H1 (cell line): ENCODE results near the gene CCDC120. TPM values are rescaled to one million over a fixed set of nuclear protein-coding genes. Genes with fewer than 3 reads are reported as not detected.
A peak's percentile ranks its signal among the peaks of the same experiment; 100 is the strongest.

Experiments
- CTCF ChIA-PET: fragments of 300-600 bp; sonication (Branson Sonifier 250); formaldehyde crosslinking; loops from one replicate; lab custom pipeline; 2021; ENCODE audit not compliant: partially characterized antibody; lab: Charles Lee
- POLR2A ChIA-PET: fragments of 300-600 bp; sonication (Branson Sonifier 250); formaldehyde crosslinking; loops from one replicate; lab custom pipeline; 2021; ENCODE audit warnings: inconsistent platforms; ENCODE audit not compliant: partially characterized antibody; lab: Charles Lee
- DNase-seq, 2 experiments: peaks; one replicate each; pipeline versions ENCODE4 v3.0.0 to v3.0.0-alpha.2; 2010 to 2022; ENCODE audit warnings: low spot score in 2 of 2, low read depth in 1 of 2, mixed read lengths in 1 of 2
- FAIRE-seq: peaks from 2 replicates; lab custom pipeline; 2011; peaks lifted over from hg19 to GRCh38; lab: Jason Lieb, UNC
- H2AFZ ChIP-seq: 2 replicates; pipeline ENCODE4 v1.8.1; 2012; ENCODE audit warnings: low read length, inconsistent platforms
- H2AK5ac ChIP-seq: 2 replicates; pipeline ENCODE4 v1.6.1; 2013; ENCODE audit warnings: low read depth, low read length
- H2BK120ac ChIP-seq: replicated peaks from 2 replicates; pipeline ENCODE3; 2013; ENCODE audit warnings: low read depth, low read length, inconsistent platforms
- H2BK12ac ChIP-seq: 2 replicates; pipeline ENCODE4 v1.6.1; 2013; ENCODE audit warnings: low read depth, low read length
- H2BK15ac ChIP-seq: 2 replicates; pipeline ENCODE4 v1.6.1; 2013; ENCODE audit warnings: low read length
- H2BK20ac ChIP-seq: 2 replicates; pipeline ENCODE4 v1.6.1; 2013; ENCODE audit warnings: low read length
- H2BK5ac ChIP-seq: 2 replicates; pipeline ENCODE4 v1.6.1; 2013; ENCODE audit warnings: low read depth, low read length
- H3K14ac ChIP-seq: 2 replicates; pipeline ENCODE4 v1.6.1; 2013; ENCODE audit warnings: inconsistent platforms; ENCODE audit not compliant: insufficient read length
- H3K18ac ChIP-seq: 2 replicates; pipeline ENCODE4 v1.6.1; 2013; ENCODE audit warnings: low read length; ENCODE audit errors: extremely low read depth
- H3K23ac ChIP-seq: 2 replicates; pipeline ENCODE4 v1.6.1; 2013; ENCODE audit warnings: inconsistent platforms; ENCODE audit not compliant: insufficient read length
- H3K23me2 ChIP-seq: 2 replicates; pipeline ENCODE4 v1.6.1; 2013; ENCODE audit warnings: low read depth, low read length
- H3K27ac ChIP-seq: 2 replicates; pipeline ENCODE4 v1.6.1; 2011; ENCODE audit warnings: low read depth, low read length, inconsistent platforms
- H3K27me3 ChIP-seq, 4 experiments: replicated peaks in 1 of 4; 1 replicate in 1 of 4; 2 replicates in 3 of 4; pipeline versions ENCODE4 v1.6.1 to v1.8.1; 2011 to 2013; ENCODE audit warnings: low read length in 3 of 4, mild to moderate bottlenecking in 3 of 4, inconsistent platforms in 2 of 4, mixed read lengths in 2 of 4, moderate library complexity in 1 of 4; ENCODE audit not compliant: control insufficient read depth in 3 of 4, insufficient read depth in 3 of 4; ENCODE audit errors: extremely low read depth in 1 of 4
- H3K36me3 ChIP-seq, 4 experiments: 2 replicates each; pipeline versions ENCODE4 v1.6.1 to v1.8.1; 2011 to 2013; ENCODE audit warnings: mild to moderate bottlenecking in 4 of 4, low read length in 3 of 4, moderate library complexity in 2 of 4, control low read depth in 1 of 4, inconsistent platforms in 1 of 4; ENCODE audit not compliant: insufficient read depth in 4 of 4, control insufficient read depth in 2 of 4
- H3K4ac ChIP-seq: replicated peaks from 2 replicates; pipeline ENCODE3; 2013; ENCODE audit warnings: low read length, low read depth, mixed read lengths, inconsistent platforms; ENCODE audit not compliant: insufficient read length
- H3K4me1 ChIP-seq, 4 experiments: replicated peaks in 1 of 4; 1 replicate in 1 of 4; 2 replicates in 3 of 4; pipeline versions ENCODE4 v1.6.1 to v1.8.1; 2011 to 2013; ENCODE audit warnings: low read length in 3 of 4, inconsistent platforms in 2 of 4, mixed read lengths in 1 of 4; ENCODE audit not compliant: insufficient read depth in 4 of 4, control insufficient read depth in 3 of 4
- H3K4me2 ChIP-seq, 2 experiments: 2 replicates each; pipeline versions ENCODE4 v1.6.1 to v1.8.1; 2011 to 2013; ENCODE audit warnings: low read depth in 2 of 2, low read length in 2 of 2, control low read depth in 1 of 2, inconsistent platforms in 1 of 2, mild to moderate bottlenecking in 1 of 2; ENCODE audit not compliant: insufficient read depth in 1 of 2
- H3K4me3 ChIP-seq, 4 experiments: fragments of 200-600, 300-600 bp in 1 of 4; sonication (generic), shearing (Covaris generic), sonication (Bioruptor Twin) in 1 of 4; 2 replicates each; pipeline versions ENCODE4 v1.5.1 to v1.8.1; 2011 to 2016; ENCODE audit warnings: low read length in 4 of 4, low read depth in 3 of 4, control low read depth in 2 of 4, inconsistent platforms in 2 of 4, mild to moderate bottlenecking in 2 of 4, mixed read lengths in 1 of 4, moderate library complexity in 1 of 4; ENCODE audit not compliant: insufficient read depth in 2 of 4; ENCODE audit errors: extremely low read depth in 1 of 4
- H3K56ac ChIP-seq: replicated peaks from 2 replicates; pipeline ENCODE3; 2013; ENCODE audit warnings: low read depth, mild to moderate bottlenecking, mixed read lengths, low read length, inconsistent platforms; ENCODE audit not compliant: insufficient read length
- H3K79me1 ChIP-seq: 2 replicates; pipeline ENCODE4 v1.6.1; 2013; ENCODE audit warnings: low read depth, low read length, control low read depth
- H3K79me2 ChIP-seq, 2 experiments: 2 replicates each; pipeline versions ENCODE4 v1.6.1 to v1.8.1; 2012 to 2013; ENCODE audit warnings: low read length in 2 of 2, mild to moderate bottlenecking in 2 of 2, inconsistent platforms in 1 of 2; ENCODE audit not compliant: insufficient read depth in 2 of 2, control insufficient read depth in 1 of 2
- H3K9ac ChIP-seq, 4 experiments: replicated peaks in 1 of 4; 1 replicate in 1 of 4; 2 replicates in 3 of 4; pipeline versions ENCODE4 v1.6.1 to v1.8.1; 2011 to 2013; ENCODE audit warnings: low read depth in 3 of 4, low read length in 3 of 4, control low read depth in 2 of 4, mild to moderate bottlenecking in 2 of 4, moderate library complexity in 2 of 4, inconsistent platforms in 1 of 4; ENCODE audit errors: extremely low read depth in 1 of 4
- H3K9me3 ChIP-seq, 2 experiments: 2 replicates each; pipeline versions ENCODE4 v1.6.1 to v1.8.1; 2012 to 2013; ENCODE audit warnings: mild to moderate bottlenecking in 2 of 2, moderate library complexity in 2 of 2, control low read depth in 1 of 2, inconsistent platforms in 1 of 2, low read depth in 1 of 2, low read length in 1 of 2, mixed read lengths in 1 of 2; ENCODE audit not compliant: insufficient read depth in 2 of 2
- H4K20me1 ChIP-seq, 2 experiments: replicated peaks in 1 of 2; 2 replicates each; pipeline versions ENCODE3 to v1.8.1; 2011 to 2013; ENCODE audit warnings: inconsistent platforms in 2 of 2, low read length in 2 of 2, mild to moderate bottlenecking in 1 of 2; ENCODE audit not compliant: insufficient read depth in 2 of 2, control insufficient read depth in 1 of 2
- H4K5ac ChIP-seq: 2 replicates; pipeline ENCODE4 v1.6.1; 2013; ENCODE audit warnings: low read length, low read depth, mixed read lengths, inconsistent platforms; ENCODE audit not compliant: insufficient read length
- H4K8ac ChIP-seq: 2 replicates; pipeline ENCODE4 v1.8.0; 2013; ENCODE audit warnings: mild to moderate bottlenecking, moderate library complexity, low read length, inconsistent platforms; ENCODE audit not compliant: insufficient read depth; ENCODE audit errors: extremely low read depth
- H4K91ac ChIP-seq: replicated peaks from 2 replicates; pipeline ENCODE3; 2013; ENCODE audit warnings: low read length, mixed read lengths, inconsistent platforms; ENCODE audit not compliant: insufficient read length
- ASH2L ChIP-seq: fragments of 200-600, 300-600 bp; sonication (generic); IDR thresholded peaks from one replicate; pipeline ENCODE4 v1.7.1; 2017; ENCODE audit warnings: low read length
- POLR2A ChIP-seq, 2 experiments: IDR thresholded peaks; 1 replicate in 1 of 2; 2 replicates in 1 of 2; pipeline ENCODE4 v1.6.1; 2011; ENCODE audit warnings: low read depth in 2 of 2, low read length in 2 of 2, mild to moderate bottlenecking in 2 of 2; ENCODE audit errors: control extremely low read depth in 1 of 2
- RFX5 ChIP-seq: IDR thresholded peaks from 2 replicates; pipeline ENCODE4 v1.6.1; 2011; ENCODE audit warnings: low read depth, low read length, improper control_type of control experiment, borderline replicate concordance
- SIN3A ChIP-seq, 2 experiments: IDR thresholded peaks in 1 of 2; conservative IDR thresholded peaks in 1 of 2; 2 replicates each; pipeline ENCODE4 v1.6.1; 2011 to 2012; ENCODE audit warnings: low read length in 2 of 2, improper control_type of control experiment in 1 of 2, low read depth in 1 of 2, mild to moderate bottlenecking in 1 of 2
- SP1 ChIP-seq: IDR thresholded peaks from 2 replicates; pipeline ENCODE4 v1.6.1; 2011; ENCODE audit warnings: low read depth, low read length
- WGBS, 2 experiments: shearing (Covaris generic) in 1 of 2; methylation state at CpG; one replicate each; pipeline versions ENCODE4 v1.1.6 to v1.1.7; 2013 to 2015; ENCODE audit warnings: low lambda C conversion rate in 2 of 2, mixed read lengths in 2 of 2, inconsistent platforms in 1 of 2, low coverage in 1 of 2, missing lambda C conversion rate in 1 of 2; ENCODE audit not compliant: insufficient replicate concordance in 2 of 2, insufficient coverage in 1 of 2, insufficient read length in 1 of 2; ENCODE audit errors: extremely low coverage in 1 of 2, missing lambda C conversion rate in 1 of 2; 5-methylcytosine and 5-hydroxymethylcytosine counted together
- polyA plus RNA-seq, 7 experiments: library from polyadenylated mRNA; depleted of rRNA in 3 of 7; stranded (reverse) in 5 of 7; unstranded in 2 of 7; fragments of >200 nt in 5 of 7; fragments of 200-250 nt in 2 of 7; gene quantifications; 1 replicate in 5 of 7; 2 replicates in 1 of 7; 4 replicates in 1 of 7; pipeline versions ENCODE4 v1.2.1 to v1.2.3, GENCODE V29; 2011 to 2013; ENCODE audit warnings: missing spikeins in 2 of 7, mixed read lengths in 2 of 7
- total RNA-seq: library from RNA; stranded (reverse); fragmentation: NEBNext Ultra II Directional; extraction: Animal tissue kit (Norgen Biotek cat#: 25700); gene quantifications from 2 replicates; pipeline ENCODE4 v1.2.1, GENCODE V29; 2021

The CCDC120 gene
- total and polyA plus RNA-seq, 2 of the 8 experiments (the other 6 are each of a cell fraction or from before 2014, with no cell fraction given), result 4.9 to 11.9 TPM

DNA sequence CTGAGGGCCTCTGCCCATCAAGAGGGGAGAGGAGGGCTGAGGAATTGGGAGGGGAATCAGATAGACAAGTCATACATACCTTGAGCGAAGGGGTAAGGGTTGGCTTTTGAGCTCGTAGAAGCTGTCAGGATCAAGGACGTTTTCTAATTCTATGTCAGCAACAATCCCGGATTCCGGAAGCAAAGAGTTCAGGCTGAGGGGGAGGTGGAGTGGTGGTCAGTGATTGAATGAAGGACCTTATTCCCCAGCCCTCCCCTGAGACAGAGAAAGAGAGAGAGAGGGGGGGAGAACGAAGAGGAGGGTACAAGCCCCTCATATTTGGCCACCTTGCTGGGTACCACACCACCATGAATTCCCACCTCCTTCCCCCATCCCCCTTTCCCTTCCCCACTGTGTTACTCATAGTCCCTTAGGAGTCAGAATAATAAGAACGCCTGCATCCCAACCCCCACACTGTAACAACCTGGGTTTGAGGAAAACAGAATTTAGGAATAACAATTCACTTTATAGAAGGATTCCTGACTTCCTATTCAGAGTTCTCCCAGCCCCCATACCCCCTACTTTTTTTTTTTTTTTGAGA lies 18.3 kb upstream of the CCDC120 start:
- TF ChIP-seq RFX5 (no peak), ASH2L (peak; percentile 21), SP1 (peak; percentile 36; the same call in 1 of the 2 replicates), SIN3A (conservative IDR thresholded peaks at IDR 0.05 in 1 of 2, IDR thresholded peaks at IDR 0.05 in 1 of 2; ENCODE audit: low read depth in 1 of 2, low read length in 2 of 2) (peak in 1 of 2 experiments; percentile 42; a peak in 1 of 4 replicates), POLR2A (IDR thresholded peaks at IDR 0.05; ENCODE audit: control extremely low read depth in 1 of 2, low read depth in 2 of 2, low read length in 2 of 2) (0 out of 3 replicates have a peak, but pooled peaks of 1 of the 2 experiments have one; percentile 38)
- Histone ChIP-seq H3K4ac (no peak overlapping the region), H2BK5ac (peak overlapping the region; percentile 40), H2BK12ac (peak overlapping the region; percentile 63), H3K14ac (no peak overlapping the region), H3K79me2 (peaks cover 9 to 34% of the 10 kb centered on the region in 2 experiments; a peak in 3 of 4 replicates), H4K5ac (peak overlapping the region; percentile 40), H2AK5ac (0 out of 2 replicates have a peak overlapping the region, but pooled peaks have one; percentile 75), H3K36me3 (peaks cover 9 to 36% (median 22%) of the 10 kb centered on the region in 4 experiments; a peak in 6 of 8 replicates), H3K4me1 (peaks cover 6 to 13% (median 7%) of the 10 kb centered on the region in 4 experiments), H3K23me2 (peaks cover 2% of the 10 kb centered on the region; the same call in 1 of the 2 replicates), H3K4me2 (peak overlapping the region; percentile 67), H2BK120ac (no peak overlapping the region), H4K91ac (peak overlapping the region; percentile 19), H3K79me1 (no peaks in the 10 kb centered on the region), H2AFZ (no peak overlapping the region), H2BK20ac (no peak overlapping the region), H3K9ac (peak overlapping the region in 2 of 4 experiments; percentile 38 to 56; a peak in 3 of 7 replicates), H4K8ac (no peak overlapping the region), H3K27ac (peak overlapping the region; percentile 87; the same call in 1 of the 2 replicates), H4K20me1 (no peaks in the 10 kb centered on the region), H3K27me3 (no peaks in the 10 kb centered on the region), H3K56ac (peak overlapping the region; percentile 17), H2BK15ac (no peak overlapping the region), H3K18ac (peak overlapping the region; percentile 48; the same call in 1 of the 2 replicates), H3K9me3 (no peaks in the 10 kb centered on the region), H3K23ac (no peak overlapping the region), H3K4me3 (peak overlapping the region; percentile 24 to 95 (median 62); a peak in 6 of 8 replicates)
- FAIRE-seq (no peak), DNase-seq (no peak)
- POLR2A ChIA-PET, result interaction anchor here (0.7 to 3.8 kb wide), 10 partner anchors 10 to 126 kb away, joined by 3 to 24 read pairs (median 4); partner anchors contain the start of genes GRIPAP1 and KCND1
- CTCF ChIA-PET, result interaction anchor here (0.8 to 2.0 kb wide), 4 partner anchors 19 to 102 kb away, joined by 3 to 6 read pairs (median 4); partner anchors contain the start of gene KCND1
- WGBS, 2 experiments, result 0% methylated on average over 4 of the region's 7 CpGs; no CpG with 5 or more reads in 1 of the 2 experiments
